Subcutaneous abdominal adipose tissue (tissue), 5 donors: ENCODE results near the gene DDR2.
A peak's percentile ranks its signal among the peaks of the same experiment; 100 is the strongest.

ENCODE experiments used
- H3K27ac ChIP-seq: one replicate; pipeline ENCODE4 v1.7.0; 2013; ENCODE audit warnings: low read depth, mild to moderate bottlenecking, inconsistent platforms, low read length, moderate library complexity
- H3K27me3 ChIP-seq, 5 donors: one replicate each; pipeline ENCODE4 v1.7.0; 2013; ENCODE audit warnings: low read length in 5 of 5, inconsistent platforms in 1 of 5; ENCODE audit not compliant: control insufficient read depth in 5 of 5, insufficient read depth in 4 of 5
- H3K36me3 ChIP-seq, 5 donors: one replicate each; pipeline ENCODE4 v1.7.0; 2013; ENCODE audit warnings: low read length in 5 of 5; ENCODE audit not compliant: control insufficient read depth in 5 of 5, insufficient read depth in 5 of 5
- H3K4me1 ChIP-seq, 5 donors: one replicate each; pipeline ENCODE4 v1.7.0; 2013; ENCODE audit warnings: low read length in 5 of 5, mild to moderate bottlenecking in 3 of 5, moderate library complexity in 1 of 5; ENCODE audit not compliant: control insufficient read depth in 5 of 5, insufficient read depth in 5 of 5
- H3K4me3 ChIP-seq, 5 donors: one replicate each; pipeline ENCODE4 v1.7.0; 2013; ENCODE audit warnings: low read length in 5 of 5, low read depth in 1 of 5
- H3K9ac ChIP-seq, 5 donors: one replicate each; pipeline ENCODE4 v1.7.0; 2013; ENCODE audit warnings: low read length in 5 of 5, mild to moderate bottlenecking in 4 of 5, moderate library complexity in 3 of 5
- H3K9me3 ChIP-seq, 5 donors: one replicate each; pipeline ENCODE4 v1.7.0; 2013; ENCODE audit warnings: low read length in 5 of 5; ENCODE audit not compliant: control insufficient read depth in 5 of 5
- donor health status: healthy.
- donor health status: healthy.
- donor health status: healthy.
- donor health status: healthy.
- donor health status: healthy.

Gene DDR2

DNA sequence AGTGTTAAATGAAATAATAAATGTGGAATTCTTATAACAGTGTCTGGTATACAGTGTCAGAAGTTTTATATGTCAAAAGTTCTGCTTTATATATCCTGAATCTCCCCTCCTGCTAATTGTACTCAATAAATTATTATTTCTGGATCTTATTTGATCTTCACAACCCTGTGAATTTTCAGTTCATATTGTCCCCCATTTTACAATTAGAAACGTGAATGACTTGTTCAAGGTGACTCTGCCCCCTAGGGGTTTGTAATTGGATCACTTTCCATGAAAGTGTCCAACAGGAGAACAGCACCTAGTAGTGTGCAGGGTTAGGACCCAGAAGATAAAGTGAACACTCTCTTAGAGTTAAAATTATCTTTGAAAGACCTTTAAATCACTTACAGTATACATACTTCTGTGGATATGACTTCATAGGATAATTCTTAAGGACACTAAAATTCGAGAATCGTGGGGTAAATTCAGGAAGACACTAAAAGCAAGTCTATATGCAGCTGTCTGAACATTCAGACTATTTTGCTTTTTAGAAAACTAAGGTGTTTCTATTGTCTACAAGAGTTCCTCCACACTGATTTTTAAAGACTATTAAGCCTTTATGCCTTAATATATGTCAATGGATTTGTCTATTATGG lies 4.5 kb upstream of the DDR2 start:
- Histone ChIP-seq H3K4me3 (no peak overlapping the region), H3K9ac (peak overlapping the region in 1 of 5 donors; percentile 64), H3K36me3 (no peaks in the 10 kb centered on the region), H3K27ac (peak overlapping the region; percentile 87), H3K9me3 (no peaks in the 10 kb centered on the region), H3K27me3 (no peaks in the 10 kb centered on the region), H3K4me1 (peaks cover 1 to 50% (median 44%) of the 10 kb centered on the region in 5 donors)

DNA sequence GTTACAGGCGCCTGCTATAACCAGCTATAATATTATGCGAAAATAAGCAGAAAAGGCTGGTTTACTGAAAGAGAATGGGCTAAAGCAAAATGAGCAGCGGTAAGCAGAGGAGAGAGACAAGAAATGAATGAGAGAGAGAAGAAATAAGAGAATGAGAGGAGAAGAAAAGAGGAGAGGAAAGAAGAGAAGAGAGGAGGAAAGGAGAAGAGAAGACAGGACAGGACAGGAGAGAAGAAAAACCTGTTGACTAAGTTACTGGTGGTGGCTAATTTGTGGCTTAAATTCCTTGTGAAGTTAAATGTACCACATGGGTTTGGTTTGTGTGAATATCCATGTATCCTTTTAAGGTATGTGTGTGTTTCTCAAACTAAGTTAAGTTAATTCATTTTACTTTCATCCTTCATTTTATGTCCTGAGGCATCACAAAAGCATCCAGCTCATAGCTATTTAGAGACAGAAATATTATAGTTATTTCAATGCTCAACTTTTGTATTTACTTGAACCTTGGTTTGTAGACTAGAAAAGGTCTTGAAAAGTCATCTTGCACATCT lies 3.1 kb upstream of the DDR2 start:
- Histone ChIP-seq H3K9me3 (no peaks in the 10 kb centered on the region), H3K4me3 (no peak overlapping the region), H3K4me1 (peaks cover 1 to 54% (median 47%) of the 10 kb centered on the region in 5 donors), H3K36me3 (no peaks in the 10 kb centered on the region), H3K27me3 (no peaks in the 10 kb centered on the region), H3K9ac (peak overlapping the region in 1 of 5 donors; percentile 17), H3K27ac (peak overlapping the region; percentile 93)

DNA sequence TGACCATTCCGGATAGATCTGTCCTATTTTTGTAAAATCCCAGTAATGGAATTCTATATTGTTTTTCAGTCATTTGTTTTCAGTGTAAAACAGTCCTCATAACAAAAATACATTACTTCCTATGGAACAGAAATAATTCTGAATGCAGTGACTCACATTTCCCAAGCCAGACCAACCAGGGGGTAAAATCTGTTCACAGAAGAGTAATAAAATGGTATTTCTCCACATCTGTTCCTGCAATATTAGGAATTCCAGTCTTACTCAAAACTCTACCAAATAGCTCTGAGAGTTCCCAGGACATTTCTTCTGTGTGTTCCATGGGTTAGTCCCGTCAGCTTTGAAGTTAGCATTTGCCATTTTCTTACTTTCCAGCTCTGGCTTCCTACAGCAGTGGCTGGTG lies 2.6 kb upstream of the DDR2 start:
- Histone ChIP-seq H3K36me3 (no peaks in the 10 kb centered on the region), H3K27ac (peak overlapping the region; percentile 93), H3K9ac (no peak overlapping the region), H3K27me3 (no peaks in the 10 kb centered on the region), H3K4me3 (no peak overlapping the region), H3K4me1 (peaks cover 1 to 59% (median 52%) of the 10 kb centered on the region in 5 donors), H3K9me3 (no peaks in the 10 kb centered on the region)

DNA sequence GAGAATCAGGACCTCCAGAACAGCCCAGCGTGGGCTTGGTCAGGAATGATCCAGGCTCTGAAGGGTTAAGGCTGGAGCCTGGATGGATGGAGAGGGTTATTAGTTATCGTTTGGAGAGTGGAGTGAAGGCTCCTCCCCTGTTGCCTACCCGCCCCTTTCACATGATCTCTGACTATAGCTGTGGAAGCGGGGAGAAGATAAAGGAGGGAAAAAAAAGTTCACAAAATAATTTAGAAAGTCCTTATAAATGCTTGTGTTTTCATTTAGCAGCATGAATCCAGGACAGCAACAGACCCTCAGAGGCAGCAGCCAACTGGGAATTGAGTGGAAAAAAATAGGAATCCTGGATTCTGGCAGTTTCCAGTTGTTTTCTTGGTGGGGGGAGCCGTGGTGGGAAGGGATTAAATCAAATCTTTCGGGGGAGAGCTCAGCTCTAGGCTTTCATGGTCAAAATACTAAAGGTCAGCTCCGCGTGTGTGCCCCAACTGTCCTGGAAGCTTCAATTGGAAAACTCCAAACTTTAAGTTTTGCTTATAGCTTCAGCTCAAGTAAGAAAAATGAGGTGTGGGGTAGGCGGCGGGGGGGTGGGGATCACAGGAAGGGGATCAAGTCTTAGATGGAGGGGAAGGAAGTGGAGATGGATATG lies 595 bp upstream of the DDR2 start:
- Histone ChIP-seq H3K27me3 (no peaks in the 10 kb centered on the region), H3K9me3 (no peaks in the 10 kb centered on the region), H3K4me3 (peak overlapping the region; percentile 30 to 75 (median 71)), H3K4me1 (peaks cover 1 to 63% (median 54%) of the 10 kb centered on the region in 5 donors), H3K36me3 (no peaks in the 10 kb centered on the region), H3K9ac (peak overlapping the region in 4 of 5 donors; percentile 30 to 74 (median 54)), H3K27ac (peak overlapping the region; percentile 93)

DNA sequence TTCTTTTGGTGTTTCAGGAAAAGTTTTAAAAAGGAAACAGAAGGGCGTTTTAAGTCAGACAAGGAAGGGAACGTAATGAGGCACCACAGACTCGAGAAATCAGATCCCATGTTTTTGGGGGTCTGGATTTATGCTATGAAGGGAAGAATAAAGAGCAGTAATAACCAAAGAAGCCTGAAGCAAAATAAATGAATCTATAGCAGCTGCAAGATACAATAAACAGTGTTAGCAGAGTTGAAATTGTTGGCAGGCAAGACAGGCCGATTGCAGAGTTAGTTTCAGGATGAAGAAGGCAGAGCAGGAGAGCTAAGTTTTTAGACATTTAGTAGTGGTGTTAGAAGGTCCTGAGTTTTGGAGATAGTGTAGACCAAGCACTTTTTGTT lies 425 bp downstream of the DDR2 start:
- no peaks in the 10 kb centered on the region for H3K27me3 ChIP-seq
- H3K9ac ChIP-seq = peak overlapping the region; percentile 53 to 80 (median 74)
- no peaks in the 10 kb centered on the region for H3K36me3 ChIP-seq
- H3K4me3 ChIP-seq = peak overlapping the region; percentile 63 to 75 (median 71)
- H3K9me3 ChIP-seq = no peaks in the 10 kb centered on the region
- peak overlapping the region; percentile 93 for H3K27ac ChIP-seq
- peaks cover 1 to 56% (median 48%) of the 10 kb centered on the region in 5 donors for H3K4me1 ChIP-seq

DNA sequence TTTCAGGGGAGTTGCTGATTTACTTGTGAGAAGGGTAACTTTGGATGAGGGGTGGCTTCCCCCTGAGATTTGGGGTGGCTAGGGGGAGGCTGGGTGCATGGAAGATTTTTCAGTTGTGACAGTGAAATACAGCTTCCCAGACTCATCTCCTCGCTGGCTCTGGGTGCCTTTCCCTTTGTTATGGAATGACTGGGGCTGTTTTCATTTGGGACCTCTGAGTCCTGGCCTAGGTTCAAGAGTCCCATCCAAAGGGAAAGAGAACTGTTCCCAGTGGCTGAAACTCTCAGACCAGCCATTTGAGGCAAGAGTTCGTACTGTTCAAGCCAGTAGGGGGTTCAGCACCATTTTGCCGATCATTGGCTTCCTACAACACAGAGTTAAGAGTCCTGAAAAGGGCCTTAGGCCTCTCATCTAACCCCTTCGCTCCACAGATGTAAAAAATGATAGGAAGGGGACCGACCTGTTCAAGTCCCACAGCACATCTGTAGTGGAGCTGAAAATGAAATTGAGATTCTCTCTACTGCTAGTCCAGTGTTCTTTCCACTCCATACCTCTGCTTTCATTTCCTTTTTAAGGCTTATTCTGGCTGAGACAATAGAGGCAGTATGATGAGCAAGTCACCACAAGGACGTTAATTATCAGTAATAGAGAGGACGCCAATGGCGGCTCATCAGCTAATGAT lies 958 bp downstream of the DDR2 start:
- Histone ChIP-seq H3K9me3 (no peaks in the 10 kb centered on the region), H3K9ac (peak overlapping the region; percentile 60 to 80 (median 74)), H3K4me3 (peak overlapping the region; percentile 63 to 75 (median 71)), H3K36me3 (no peaks in the 10 kb centered on the region), H3K27me3 (no peaks in the 10 kb centered on the region), H3K4me1 (peaks cover 1 to 56% (median 48%) of the 10 kb centered on the region in 5 donors), H3K27ac (peak overlapping the region; percentile 93)

DNA sequence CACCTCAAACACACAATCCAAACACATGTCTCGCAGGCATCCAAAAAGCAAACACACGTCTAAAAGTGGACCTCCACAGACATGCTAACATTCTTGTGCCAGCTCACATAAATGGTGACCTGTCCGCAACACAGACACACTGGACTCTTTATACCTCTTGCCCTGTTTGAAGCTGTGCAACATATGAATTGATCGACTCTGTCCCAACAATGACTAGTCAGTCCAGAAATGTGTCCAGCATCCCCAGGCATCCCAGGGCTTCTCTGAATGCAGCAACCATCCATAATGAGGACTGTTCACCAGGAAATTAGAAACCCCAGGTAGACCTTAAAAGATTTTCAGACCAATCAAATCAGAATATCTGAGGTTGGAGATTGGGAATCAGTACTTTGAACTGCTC lies 3.2 kb downstream of the DDR2 start:
- Histone ChIP-seq H3K27ac (peak overlapping the region; percentile 93), H3K9ac (peak overlapping the region in 1 of 5 donors; percentile 11), H3K4me3 (peak overlapping the region in 4 of 5 donors; percentile 64 to 75 (median 72)), H3K4me1 (peaks cover 0 to 47% (median 41%) of the 10 kb centered on the region in 5 donors), H3K9me3 (no peaks in the 10 kb centered on the region), H3K27me3 (no peaks in the 10 kb centered on the region), H3K36me3 (peaks cover 0 to 4% (median 0%) of the 10 kb centered on the region in 5 donors)

DNA sequence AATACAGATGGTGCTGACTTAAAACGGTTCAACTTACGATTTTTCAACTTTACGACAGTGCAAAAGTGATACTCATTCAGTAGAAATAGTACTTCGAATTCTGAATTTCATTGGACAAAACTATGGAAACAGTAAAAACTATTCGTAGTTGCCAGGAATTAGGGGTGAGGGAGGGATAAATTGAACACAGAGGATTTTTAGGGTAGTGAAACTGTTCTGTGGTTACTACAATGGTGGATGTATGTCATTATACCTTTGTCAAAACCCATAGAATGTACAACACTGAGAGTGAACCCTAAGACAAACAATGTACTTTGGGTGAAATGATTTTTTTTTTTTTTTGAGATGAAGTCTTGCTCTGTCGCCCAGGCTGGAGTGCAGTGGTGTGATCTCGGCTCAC lies 7.5 kb downstream of the DDR2 start:
- Histone ChIP-seq H3K27ac (no peak overlapping the region), H3K4me1 (peaks cover 0 to 29% (median 13%) of the 10 kb centered on the region in 5 donors), H3K9me3 (no peaks in the 10 kb centered on the region), H3K27me3 (no peaks in the 10 kb centered on the region), H3K9ac (no peak overlapping the region), H3K4me3 (no peak overlapping the region), H3K36me3 (peaks cover 0 to 7% (median 0%) of the 10 kb centered on the region in 5 donors)

DNA sequence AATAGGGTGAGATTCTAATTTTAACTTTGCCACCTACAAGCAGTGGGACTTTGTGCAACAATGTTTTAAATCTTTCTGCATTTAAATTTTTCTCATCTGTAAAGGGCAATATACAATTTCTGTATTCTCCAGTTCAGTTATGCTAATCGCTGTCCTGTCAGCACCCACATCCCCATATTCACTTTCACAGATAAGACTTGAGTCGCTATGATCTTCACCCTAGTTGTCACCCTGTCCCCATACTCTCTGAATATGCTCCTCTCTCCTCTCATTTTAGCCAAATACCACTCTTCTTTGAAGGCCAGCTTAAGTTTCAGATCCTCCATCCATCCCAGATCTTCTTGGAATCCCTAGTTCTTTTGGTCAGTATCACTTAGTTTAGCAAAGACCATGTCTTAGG lies 8.8 kb downstream of the DDR2 start:
- Histone ChIP-seq H3K4me3 (no peak overlapping the region), H3K36me3 (peaks cover 0 to 7% (median 0%) of the 10 kb centered on the region in 5 donors), H3K27ac (no peak overlapping the region), H3K9me3 (no peaks in the 10 kb centered on the region), H3K4me1 (peaks cover 0 to 21% (median 5%) of the 10 kb centered on the region in 5 donors), H3K27me3 (no peaks in the 10 kb centered on the region), H3K9ac (no peak overlapping the region)

DNA sequence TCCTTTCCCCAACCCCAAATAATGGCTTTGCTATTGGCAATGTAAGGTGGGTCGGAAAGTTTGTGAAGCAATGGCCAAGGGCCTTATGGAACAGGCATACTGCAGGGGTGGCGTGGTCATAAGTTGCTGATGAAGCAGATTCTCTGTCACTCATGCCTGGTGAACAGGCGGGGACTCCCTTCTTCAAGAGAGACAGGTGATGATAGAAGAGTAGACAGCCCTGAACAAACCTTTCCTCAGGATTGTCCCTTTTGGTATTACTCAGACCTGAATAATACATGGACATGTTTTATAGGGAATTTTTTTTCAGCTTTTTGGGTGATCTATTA lies 12.7 kb downstream of the DDR2 start:
- H3K4me3 ChIP-seq = no peak overlapping the region
- H3K36me3 ChIP-seq = peaks cover 0 to 3% (median 0%) of the 10 kb centered on the region in 5 donors

More for the DNA sequence above, 12.7 kb downstream of the DDR2 start:
- Histone ChIP-seq H3K4me1 (peaks cover 3 to 33% (median 20%) of the 10 kb centered on the region in 5 donors), H3K27me3 (no peaks in the 10 kb centered on the region), H3K9me3 (no peaks in the 10 kb centered on the region), H3K9ac (no peak overlapping the region), H3K27ac (peak overlapping the region; percentile 3)
